Astrocyte of the spinal cord (primary cell): ENCODE data around the gene DPP6.

Experiments used
- DNase-seq: peaks from one replicate; pipeline ENCODE4 v3.0.0; 2011; ENCODE audit warnings: low read depth, low spot score
- H3K4me3 ChIP-seq: 2 replicates; pipeline ENCODE4 v1.5.1; 2011; ENCODE audit warnings: low read depth, mild to moderate bottlenecking, low read length, moderate library complexity
- in situ Hi-C: cut with HindIII; loops from 2 replicates; pipeline ENCODE4 v1.10.0; 2017; ENCODE audit warnings: low sequenced_read_pairs
- TF ChIP-seq, protein P1 (sequence below): IDR thresholded peaks from 2 replicates; pipeline ENCODE4 v1.5.1; 2012; ENCODE audit warnings: low read depth, mild to moderate bottlenecking, low read length, inconsistent platforms

The DPP6 gene

DNA sequence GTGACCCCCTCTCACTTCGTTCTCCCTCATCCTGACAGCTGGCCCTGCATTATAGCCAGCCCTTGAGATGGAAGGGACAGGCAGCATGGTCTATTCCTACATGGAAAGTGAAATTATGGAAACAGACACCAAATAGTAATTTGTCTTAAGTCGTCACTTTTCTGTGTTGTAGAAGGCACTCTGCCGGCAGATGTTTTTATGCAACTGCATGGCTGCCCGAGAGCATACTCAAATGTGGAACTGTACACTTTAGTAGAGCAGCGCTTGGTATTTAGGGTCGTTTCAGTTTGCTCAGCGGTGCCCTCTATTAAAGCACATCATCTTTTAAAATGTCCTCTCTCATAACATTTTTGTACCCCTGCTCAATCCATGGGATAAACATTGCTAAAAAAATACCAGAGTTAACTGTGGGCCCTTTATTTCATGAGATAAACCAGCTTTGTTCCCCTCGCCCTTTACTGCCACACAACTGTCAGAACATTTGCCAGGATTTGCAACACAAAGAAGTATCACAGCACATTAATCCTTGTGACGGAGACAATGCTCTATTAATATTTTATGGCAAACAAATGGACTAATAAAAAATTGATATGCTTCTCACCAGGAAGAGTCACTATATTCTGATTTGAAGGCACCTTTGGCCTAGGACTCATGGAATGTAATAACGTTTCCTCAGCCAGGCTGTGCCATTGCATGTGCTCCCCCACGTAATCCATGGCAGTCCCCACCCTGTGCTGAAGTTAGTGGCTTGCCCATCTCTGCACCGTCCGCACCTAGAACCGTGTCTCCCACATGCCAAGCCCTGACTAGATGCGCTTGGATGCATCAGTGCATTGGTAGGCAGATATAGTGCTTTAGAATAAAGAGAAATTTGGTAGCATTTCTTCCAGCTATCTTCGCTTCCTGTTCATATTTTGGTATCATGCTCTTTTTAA, 729.4 kb downstream of the DPP6 start:
- no peak overlapping the region for H3K4me3 ChIP-seq
- no peak for DNase-seq
- TF ChIP-seq, protein P1, sequence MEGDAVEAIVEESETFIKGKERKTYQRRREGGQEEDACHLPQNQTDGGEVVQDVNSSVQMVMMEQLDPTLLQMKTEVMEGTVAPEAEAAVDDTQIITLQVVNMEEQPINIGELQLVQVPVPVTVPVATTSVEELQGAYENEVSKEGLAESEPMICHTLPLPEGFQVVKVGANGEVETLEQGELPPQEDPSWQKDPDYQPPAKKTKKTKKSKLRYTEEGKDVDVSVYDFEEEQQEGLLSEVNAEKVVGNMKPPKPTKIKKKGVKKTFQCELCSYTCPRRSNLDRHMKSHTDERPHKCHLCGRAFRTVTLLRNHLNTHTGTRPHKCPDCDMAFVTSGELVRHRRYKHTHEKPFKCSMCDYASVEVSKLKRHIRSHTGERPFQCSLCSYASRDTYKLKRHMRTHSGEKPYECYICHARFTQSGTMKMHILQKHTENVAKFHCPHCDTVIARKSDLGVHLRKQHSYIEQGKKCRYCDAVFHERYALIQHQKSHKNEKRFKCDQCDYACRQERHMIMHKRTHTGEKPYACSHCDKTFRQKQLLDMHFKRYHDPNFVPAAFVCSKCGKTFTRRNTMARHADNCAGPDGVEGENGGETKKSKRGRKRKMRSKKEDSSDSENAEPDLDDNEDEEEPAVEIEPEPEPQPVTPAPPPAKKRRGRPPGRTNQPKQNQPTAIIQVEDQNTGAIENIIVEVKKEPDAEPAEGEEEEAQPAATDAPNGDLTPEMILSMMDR, result no peak
- in situ Hi-C loops, result no loop called here

DNA sequence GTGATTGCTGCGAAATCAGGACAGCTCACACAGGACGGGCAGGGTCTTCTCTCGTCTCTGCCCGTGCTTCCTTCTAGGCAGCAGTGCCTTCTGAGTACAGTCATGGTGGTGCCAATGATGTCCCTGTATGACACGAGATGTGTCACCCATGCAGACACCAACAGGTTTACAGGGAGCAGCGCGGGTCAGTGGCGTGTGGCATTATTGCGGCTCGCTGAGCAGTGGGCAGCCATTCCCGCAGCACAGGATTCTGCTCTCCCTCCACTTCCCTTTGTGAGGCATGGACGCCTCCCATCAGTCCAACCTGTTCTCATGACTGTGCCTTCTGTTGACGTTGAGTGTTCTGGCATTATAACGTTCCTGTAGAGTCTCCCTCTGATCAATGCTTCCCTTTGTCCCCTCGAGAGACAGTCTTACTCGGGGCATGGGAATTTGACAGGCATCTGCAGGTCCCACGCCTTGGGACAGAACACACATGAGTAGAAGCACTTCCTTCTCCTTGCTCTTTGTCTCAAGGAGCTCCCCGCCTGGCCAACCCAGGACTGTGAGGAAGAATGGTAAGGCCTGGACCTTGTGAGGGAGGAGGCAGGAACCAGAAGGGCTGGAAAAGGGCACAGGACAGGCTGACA, 731.2 kb downstream of the DPP6 start:
- in situ Hi-C loops, result no loop called here
- H3K4me3 ChIP-seq, result no peak overlapping the region
- DNase-seq, result no peak
- TF ChIP-seq, protein P1, result no peak

DNA sequence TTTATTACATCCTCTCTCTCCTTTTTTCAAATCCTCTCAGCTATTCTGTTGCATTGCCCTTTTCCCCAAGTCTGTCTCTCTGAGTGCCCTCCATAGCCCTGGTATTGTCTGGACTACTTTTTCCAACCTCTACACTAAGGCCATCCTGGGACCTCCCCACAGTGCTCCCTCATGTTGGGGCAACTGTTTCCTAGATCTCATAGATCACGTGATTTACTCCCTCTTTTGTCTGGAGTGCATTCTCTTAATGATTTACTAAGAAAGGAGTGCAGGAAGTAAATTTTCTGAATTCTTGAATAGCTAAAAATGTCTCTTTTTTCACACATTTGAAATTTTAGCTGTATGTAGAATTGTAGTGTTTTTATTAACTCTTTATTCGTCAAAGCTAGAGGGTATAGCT, 733.7 kb downstream of the DPP6 start:
- H3K4me3 ChIP-seq, result no peak overlapping the region
- TF ChIP-seq, protein P1, result no peak
- in situ Hi-C loops, result no loop called here
- no peak for DNase-seq

DNA sequence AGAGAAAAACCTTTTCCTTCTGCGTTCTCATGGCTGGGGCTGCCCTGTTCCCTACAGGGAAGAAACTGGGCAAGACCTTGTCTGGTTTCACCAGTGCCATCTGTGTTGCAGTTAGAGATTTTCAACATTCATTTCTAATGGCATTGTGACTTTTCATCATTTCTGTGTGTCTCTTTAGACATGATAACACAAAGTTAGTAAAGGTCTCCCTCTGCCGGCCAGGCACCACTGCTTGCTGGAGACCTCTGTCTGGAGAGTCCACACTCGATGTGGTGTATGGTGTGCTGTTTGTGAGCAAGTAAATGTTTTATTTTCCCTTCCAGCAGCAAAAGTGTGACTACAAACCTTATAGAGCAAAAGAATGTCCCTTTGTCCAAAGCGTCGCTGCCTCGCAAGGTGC, 737.2 kb downstream of the DPP6 start:
- DNase-seq, result no peak
- in situ Hi-C loops, result no loop called here
- no peak overlapping the region for H3K4me3 ChIP-seq
- TF ChIP-seq, protein P1, result no peak

DNA sequence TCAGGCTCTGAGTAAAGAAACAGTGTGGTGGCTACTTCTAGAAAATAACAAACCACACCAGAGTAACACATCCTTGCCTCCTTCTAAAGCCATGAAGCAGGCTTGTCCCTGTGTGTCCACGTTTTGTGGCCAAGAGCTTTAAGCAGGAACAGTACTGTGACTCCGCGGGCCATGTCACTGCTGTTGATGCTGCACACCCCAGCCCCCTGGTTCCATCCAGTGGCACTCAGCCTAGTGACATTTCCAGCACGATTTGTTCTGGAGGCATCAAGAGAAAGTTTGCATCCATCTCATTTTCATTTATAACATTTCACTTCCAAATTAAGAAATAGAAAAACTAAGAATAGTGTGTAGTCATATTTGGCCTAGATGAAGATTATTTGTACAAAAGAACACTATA, 739.4 kb downstream of the DPP6 start:
- TF ChIP-seq, protein P1, result no peak
- H3K4me3 ChIP-seq, result no peak overlapping the region
- in situ Hi-C loops, result no loop called here
- no peak for DNase-seq

DNA sequence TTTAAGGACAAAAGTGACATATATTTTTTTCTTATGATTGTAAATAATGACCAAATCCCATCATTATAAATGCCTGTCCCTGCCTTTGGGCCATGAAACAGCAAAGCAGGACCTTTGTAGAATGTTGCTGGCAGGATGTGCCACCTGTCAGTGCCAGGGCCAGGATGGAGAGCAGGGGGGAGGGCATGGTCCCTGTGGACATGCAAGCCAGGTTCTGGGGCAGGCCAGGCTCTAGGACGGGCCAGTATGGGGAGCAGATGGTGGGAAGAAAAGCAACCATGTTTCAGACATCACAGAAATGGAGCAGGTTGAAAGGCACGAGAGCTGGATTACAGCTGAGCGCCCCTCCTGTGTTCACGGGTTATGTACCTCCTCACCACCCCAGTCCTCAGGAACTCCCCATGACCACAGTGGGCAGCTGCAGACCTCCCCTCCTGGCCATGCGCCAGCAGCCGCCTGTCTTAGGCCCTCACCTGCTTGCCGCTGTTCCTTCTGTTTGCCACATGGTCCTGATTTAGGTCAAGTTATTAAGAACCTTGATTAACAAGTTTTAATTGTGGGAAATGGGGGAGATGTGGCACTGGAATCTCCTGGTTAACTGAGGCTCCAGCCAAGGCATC, 740.3 kb downstream of the DPP6 start:
- TF ChIP-seq, protein P1, result no peak
- in situ Hi-C loops, result no loop called here
- H3K4me3 ChIP-seq, result no peak overlapping the region
- DNase-seq, result no peak
